GM18519 (cell line): ENCODE measurements around the gene RGMB.

Experiments used
- ATAC-seq: cut with Tn5 transposase; IDR thresholded peaks from one replicate; pipeline ENCODE4 v1.9.1; 2021; ENCODE audit warnings: mild to moderate bottlenecking, moderate library complexity; ENCODE audit not compliant: unreplicated experiment, low FRiP score

RGMB gene

GRCh38 chr5:98816582-98817222, 43.2 kb downstream of the RGMB start:
- no peak for ATAC-seq

DNA sequence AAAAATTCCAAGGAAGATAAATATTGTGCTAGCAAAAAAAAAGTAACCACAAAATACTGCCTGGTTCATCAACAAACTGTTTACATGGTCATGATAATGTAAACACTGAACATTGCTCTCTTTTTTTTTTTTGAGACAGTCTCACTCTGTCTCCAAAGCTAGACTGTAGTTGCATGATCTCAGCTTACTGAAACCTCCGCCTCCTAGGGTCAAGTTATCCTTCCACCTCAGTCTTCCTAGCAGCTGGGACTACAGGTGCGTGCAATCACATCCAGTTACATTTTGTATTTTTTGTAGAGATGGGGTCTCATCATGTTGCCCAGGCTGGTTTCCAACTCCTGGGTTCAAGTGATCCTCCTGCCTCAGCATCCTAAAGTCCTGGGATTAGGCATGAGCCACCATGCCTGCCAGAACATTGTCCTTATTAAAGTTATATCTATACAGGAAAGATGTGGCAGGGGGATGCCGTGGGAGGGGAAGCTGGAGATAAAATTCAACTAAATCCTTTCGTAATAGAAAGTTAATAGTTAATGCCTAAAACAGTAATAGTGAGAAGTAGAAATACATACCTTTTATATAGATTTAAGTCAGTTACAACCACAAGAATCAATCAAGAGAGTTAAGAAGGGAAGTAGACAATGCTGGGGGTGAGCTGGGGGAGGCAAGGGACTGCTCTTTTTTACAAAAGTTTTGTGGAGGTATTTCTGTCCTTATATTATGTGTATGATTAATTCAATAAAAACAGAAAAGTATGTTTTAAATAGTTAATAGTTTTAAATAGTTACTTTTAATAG, 52.3 kb downstream of the RGMB start:
- no peak for ATAC-seq

GRCh38 chr5:98827161-98827560, 53.7 kb downstream of the RGMB start:
- ATAC-seq, result no peak

- ATAC-seq, result no peak
These were observed 54.3 kb downstream of the RGMB start for GRCh38 chr5:98827588-98828284.

DNA sequence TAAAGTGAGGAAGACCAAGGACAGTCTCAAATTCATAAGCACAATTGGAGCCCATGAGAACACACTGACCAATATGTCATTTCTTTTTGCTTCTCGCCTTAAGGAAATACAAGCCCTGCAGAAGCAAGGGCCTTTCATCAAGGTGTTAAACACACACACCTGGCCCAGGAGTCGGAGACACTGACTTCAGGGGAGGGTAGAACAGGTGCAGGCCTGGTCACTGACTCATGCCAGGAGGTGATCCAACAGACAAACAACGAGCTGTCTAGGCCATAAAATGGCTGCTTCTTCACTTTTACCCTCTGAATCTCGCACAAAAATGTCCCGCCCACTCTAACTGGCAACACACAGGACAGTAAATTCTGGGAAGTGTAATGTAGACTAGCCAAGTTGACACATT, 62.7 kb downstream of the RGMB start:
- ATAC-seq, result no peak

DNA sequence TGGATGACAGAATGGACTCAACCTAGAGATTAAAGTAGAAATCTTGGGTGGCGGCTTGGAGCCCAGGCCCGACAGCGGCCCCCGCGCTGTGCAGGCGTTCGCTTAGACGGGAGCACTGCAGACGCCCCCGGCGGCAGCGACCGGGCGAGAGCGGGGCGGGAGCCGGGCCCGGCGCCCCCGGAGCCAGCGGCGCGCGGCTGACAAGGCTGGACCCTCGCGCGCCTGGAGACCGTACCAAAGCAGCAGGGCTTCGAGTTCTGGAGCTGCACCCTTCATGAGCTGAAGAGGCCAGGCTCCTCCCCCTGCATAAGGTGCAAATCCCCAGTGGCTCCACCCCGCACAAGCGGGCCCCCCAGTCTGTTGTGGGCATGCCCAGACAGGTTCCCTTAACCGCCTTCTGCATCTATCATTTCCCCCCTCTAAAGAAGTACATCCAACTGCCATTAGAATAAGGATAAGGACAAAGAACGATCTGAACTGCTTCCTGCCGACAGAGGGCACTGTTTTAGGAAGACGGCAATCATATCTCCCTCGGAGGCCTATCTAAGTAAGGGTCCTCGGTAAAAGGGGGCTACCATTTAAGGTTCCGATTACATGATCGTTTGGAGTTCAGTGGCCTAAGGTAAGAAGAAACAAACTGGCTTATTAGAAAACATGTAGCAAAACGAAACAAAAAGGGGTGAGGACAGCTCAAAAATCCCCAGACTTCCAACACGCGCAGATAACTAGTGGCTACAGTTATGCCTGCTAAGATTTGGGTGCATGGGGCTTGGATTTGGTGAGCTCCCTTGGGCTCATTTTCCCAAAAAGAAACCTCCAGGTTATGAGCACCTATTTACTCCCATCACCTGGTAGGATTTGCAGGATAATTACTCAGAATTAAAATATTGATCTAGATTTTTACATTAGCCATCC, 66.3 kb downstream of the RGMB start:
- no peak for ATAC-seq

GRCh38 chr5:98840946-98841345, 67.5 kb downstream of the RGMB start:
- ATAC-seq, result no peak

- ATAC-seq, result no peak
These were observed 70.0 kb downstream of the RGMB start for GRCh38 chr5:98843481-98843880.

- ATAC-seq, result no peak
These were observed 71.4 kb downstream of the RGMB start for GRCh38 chr5:98844865-98845264.

GRCh38 chr5:98845878-98846277, 72.4 kb downstream of the RGMB start:
- no peak for ATAC-seq
